ENCODE measurements around the gene TP63. TPM values are rescaled to one million over a fixed set of nuclear protein-coding genes. Genes with fewer than 3 reads are reported as not detected.

The TP63 gene
- total and polyA plus RNA-seq, 7 experiments from 2014 or later = 0.11 to 0.97 (median 0.20) TPM; not detected in 4

GRCh38 chr3:189735913-189736312 is 104.7 kb downstream of the TP63 start:
- DNase-seq (no peak), ATAC-seq (no peak)
- ChIA-PET CTCF (no interaction called here), POLR2A (no interaction called here)
- H3K27me3 Mint-ChIP-seq = peaks cover 0 to 5% (median 0%) of the 10 kb centered on the region in 5 donors
- Histone ChIP-seq H3K4me1 (ENCODE audit: control insufficient read depth in 2 of 2, insufficient read depth in 2 of 2, low read length in 2 of 2) (no peaks in the 10 kb centered on the region), H3K9me3 (ENCODE audit: control insufficient read depth in 2 of 3, low read length in 3 of 3) (no peaks in the 10 kb centered on the region), H3K36me3 (ENCODE audit: control insufficient read depth in 2 of 3, insufficient read depth in 3 of 3, low read length in 3 of 3) (no peaks in the 10 kb centered on the region), H3K4me3 (ENCODE audit: low read length) (no peak overlapping the region), H3K27me3 (ENCODE audit: control insufficient read depth in 2 of 2, insufficient read depth in 2 of 2, low read length in 2 of 2) (no peaks in the 10 kb centered on the region), H3K27ac (ENCODE audit: low read depth, low read length) (no peak overlapping the region)
- H3K4me3 Mint-ChIP-seq = no peak overlapping the region
- H3K4me1 Mint-ChIP-seq = peaks cover 0 to 1% (median 0%) of the 10 kb centered on the region in 7 donors
- intact Hi-C loops (cut with micrococcal nuclease) = no loop called here
- H3K27ac Mint-ChIP-seq = no peak overlapping the region
- peaks cover 0 to 7% (median 0%) of the 10 kb centered on the region in 5 donors for H3K36me3 Mint-ChIP-seq
- peaks cover 0 to 15% (median 0%) of the 10 kb centered on the region in 11 donors for H3K9me3 Mint-ChIP-seq

GRCh38 chr3:189737071-189737470 is 105.9 kb downstream of the TP63 start:
- Mint-ChIP-seq H3K4me1 (peaks cover 0 to 1% (median 0%) of the 10 kb centered on the region in 7 donors), H3K36me3 (peaks cover 0 to 7% (median 0%) of the 10 kb centered on the region in 5 donors), H3K27me3 (peaks cover 0 to 5% (median 0%) of the 10 kb centered on the region in 5 donors), H3K27ac (no peak overlapping the region), H3K9me3 (peaks cover 0 to 15% (median 0%) of the 10 kb centered on the region in 11 donors), H3K4me3 (no peak overlapping the region)
- no peak for DNase-seq
- H3K27me3 ChIP-seq (ENCODE audit: control insufficient read depth in 2 of 2, insufficient read depth in 2 of 2, low read length in 2 of 2) = no peaks in the 10 kb centered on the region
- intact Hi-C loops (cut with micrococcal nuclease) = no loop called here
- H3K4me1 ChIP-seq (ENCODE audit: control insufficient read depth in 2 of 2, insufficient read depth in 2 of 2, low read length in 2 of 2) = no peaks in the 10 kb centered on the region
- ChIA-PET POLR2A (no interaction called here), CTCF (no interaction called here)
- H3K9me3 ChIP-seq (ENCODE audit: control insufficient read depth in 2 of 3, low read length in 3 of 3) = no peaks in the 10 kb centered on the region
- H3K4me3 ChIP-seq (ENCODE audit: low read length) = no peak overlapping the region
- H3K27ac ChIP-seq (ENCODE audit: low read depth, low read length) = no peak overlapping the region
- no peak for ATAC-seq
- H3K36me3 ChIP-seq (ENCODE audit: control insufficient read depth in 2 of 3, insufficient read depth in 3 of 3, low read length in 3 of 3) = no peaks in the 10 kb centered on the region

DNA sequence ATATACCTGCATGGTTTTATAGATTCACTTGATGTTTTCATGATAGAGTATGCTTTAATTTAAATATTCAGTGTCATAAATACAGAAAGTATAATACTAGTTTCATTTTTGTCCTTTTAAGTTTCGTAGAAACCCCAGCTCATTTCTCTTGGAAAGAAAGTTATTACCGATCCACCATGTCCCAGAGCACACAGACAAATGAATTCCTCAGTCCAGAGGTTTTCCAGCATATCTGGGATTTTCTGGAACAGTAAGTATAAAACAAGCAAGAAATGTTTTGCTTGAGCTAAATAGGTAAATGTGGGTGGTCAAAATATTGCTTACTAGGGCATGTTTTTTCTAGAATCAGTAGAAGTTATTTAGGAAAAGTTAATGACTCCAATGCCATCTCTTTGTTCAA is 106.4 kb downstream of the TP63 start:
- Histone ChIP-seq H3K36me3 (ENCODE audit: control insufficient read depth in 2 of 3, insufficient read depth in 3 of 3, low read length in 3 of 3) (no peaks in the 10 kb centered on the region), H3K9me3 (ENCODE audit: control insufficient read depth in 2 of 3, low read length in 3 of 3) (no peaks in the 10 kb centered on the region), H3K4me1 (ENCODE audit: control insufficient read depth in 2 of 2, insufficient read depth in 2 of 2, low read length in 2 of 2) (no peaks in the 10 kb centered on the region), H3K27ac (ENCODE audit: low read depth, low read length) (no peak overlapping the region), H3K27me3 (ENCODE audit: control insufficient read depth in 2 of 2, insufficient read depth in 2 of 2, low read length in 2 of 2) (no peaks in the 10 kb centered on the region), H3K4me3 (ENCODE audit: low read length) (no peak overlapping the region)
- intact Hi-C loops (cut with micrococcal nuclease) = no loop called here
- Mint-ChIP-seq H3K4me1 (peaks cover 0 to 1% (median 0%) of the 10 kb centered on the region in 7 donors), H3K4me3 (no peak overlapping the region), H3K27ac (no peak overlapping the region), H3K9me3 (peaks cover 0 to 15% (median 0%) of the 10 kb centered on the region in 11 donors), H3K27me3 (peaks cover 0 to 5% (median 0%) of the 10 kb centered on the region in 5 donors), H3K36me3 (peaks cover 0 to 7% (median 4%) of the 10 kb centered on the region in 5 donors)
- DNase-seq (no peak), ATAC-seq (no peak)
- POLR2A ChIA-PET = no interaction called here
- CTCF ChIA-PET = no interaction called here

- H3K9me3 ChIP-seq (ENCODE audit: control insufficient read depth in 2 of 3, low read length in 3 of 3) = peaks cover 0 to 2% (median 0%) of the 10 kb centered on the region in 3 experiments
- Mint-ChIP-seq H3K4me3 (no peak overlapping the region), H3K4me1 (no peaks in the 10 kb centered on the region), H3K27ac (no peak overlapping the region), H3K27me3 (peaks cover 0 to 5% (median 0%) of the 10 kb centered on the region in 5 donors), H3K36me3 (peaks cover 0 to 5% (median 5%) of the 10 kb centered on the region in 5 donors), H3K9me3 (peaks cover 0 to 15% (median 0%) of the 10 kb centered on the region in 11 donors)
- no peak overlapping the region for H3K4me3 ChIP-seq (ENCODE audit: low read length)
- no peak overlapping the region for H3K27ac ChIP-seq (ENCODE audit: low read depth, low read length)
- ATAC-seq (no peak), DNase-seq (no peak)
- intact Hi-C loops (cut with micrococcal nuclease) = no loop called here
- H3K4me1 ChIP-seq (ENCODE audit: control insufficient read depth in 2 of 2, insufficient read depth in 2 of 2, low read length in 2 of 2) = no peaks in the 10 kb centered on the region
- no peaks in the 10 kb centered on the region for H3K27me3 ChIP-seq (ENCODE audit: control insufficient read depth in 2 of 2, insufficient read depth in 2 of 2, low read length in 2 of 2)
- POLR2A ChIA-PET = no interaction called here
- H3K36me3 ChIP-seq (ENCODE audit: control insufficient read depth in 2 of 3, insufficient read depth in 3 of 3, low read length in 3 of 3) = no peaks in the 10 kb centered on the region
- CTCF ChIA-PET = interaction anchor here (0.7 kb wide), 1 partner anchor 458 kb away, joined by 4 read pairs; no protein-coding TSS in a partner anchor
Measured at GRCh38 chr3:189739378-189739777, 108.2 kb downstream of the TP63 start.

DNA sequence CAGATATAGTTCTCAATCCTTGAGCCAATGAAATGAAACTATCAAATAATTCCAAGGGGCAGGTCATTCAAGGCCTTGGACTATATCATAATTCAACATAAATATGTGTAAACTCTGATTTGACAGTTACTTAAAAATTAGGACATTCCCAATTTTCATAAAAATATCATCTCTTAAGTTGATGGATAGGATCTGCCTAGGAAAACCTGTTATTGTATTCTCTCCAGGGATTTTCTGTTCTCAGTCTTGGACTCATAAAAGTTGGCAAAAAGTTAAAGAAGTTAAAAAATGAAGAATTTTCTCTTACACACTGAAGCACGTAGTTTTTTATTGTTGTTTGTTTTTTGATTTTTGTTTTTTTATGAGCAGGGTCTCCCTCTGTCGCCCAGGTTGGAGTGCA is 109.0 kb downstream of the TP63 start:
- Mint-ChIP-seq H3K27me3 (peaks cover 0 to 5% (median 0%) of the 10 kb centered on the region in 5 donors), H3K36me3 (peaks cover 0 to 6% (median 5%) of the 10 kb centered on the region in 5 donors), H3K4me3 (no peak overlapping the region), H3K27ac (no peak overlapping the region), H3K4me1 (no peaks in the 10 kb centered on the region), H3K9me3 (peaks cover 0 to 18% (median 6%) of the 10 kb centered on the region in 11 donors)
- Histone ChIP-seq H3K4me1 (ENCODE audit: control insufficient read depth in 2 of 2, insufficient read depth in 2 of 2, low read length in 2 of 2) (no peaks in the 10 kb centered on the region), H3K4me3 (ENCODE audit: low read length) (no peak overlapping the region), H3K9me3 (ENCODE audit: control insufficient read depth in 2 of 3, low read length in 3 of 3) (peaks cover 0 to 6% (median 0%) of the 10 kb centered on the region in 3 experiments), H3K36me3 (ENCODE audit: control insufficient read depth in 2 of 3, insufficient read depth in 3 of 3, low read length in 3 of 3) (no peaks in the 10 kb centered on the region), H3K27me3 (ENCODE audit: control insufficient read depth in 2 of 2, insufficient read depth in 2 of 2, low read length in 2 of 2) (no peaks in the 10 kb centered on the region), H3K27ac (ENCODE audit: low read depth, low read length) (no peak overlapping the region)
- ChIA-PET CTCF (interaction anchor here (0.7 kb wide), 1 partner anchor 459 kb away, joined by 4 read pairs; no protein-coding TSS in a partner anchor), POLR2A (no interaction called here)
- ATAC-seq (no peak), DNase-seq (no peak)
- intact Hi-C loops (cut with micrococcal nuclease) = no loop called here

- intact Hi-C loops (cut with micrococcal nuclease) = no loop called here
- Mint-ChIP-seq H3K27ac (no peak overlapping the region), H3K9me3 (peaks cover 0 to 37% (median 14%) of the 10 kb centered on the region in 11 donors), H3K27me3 (no peaks in the 10 kb centered on the region), H3K4me3 (no peak overlapping the region), H3K4me1 (no peaks in the 10 kb centered on the region), H3K36me3 (peaks cover 0 to 12% (median 5%) of the 10 kb centered on the region in 5 donors)
- ChIA-PET POLR2A (no interaction called here), CTCF (no interaction called here)
- DNase-seq (no peak), ATAC-seq (no peak)
- no peaks in the 10 kb centered on the region for H3K36me3 ChIP-seq (ENCODE audit: control insufficient read depth in 2 of 3, insufficient read depth in 3 of 3, low read length in 3 of 3)
- no peak overlapping the region for H3K27ac ChIP-seq (ENCODE audit: low read depth, low read length)
- H3K4me1 ChIP-seq (ENCODE audit: control insufficient read depth in 2 of 2, insufficient read depth in 2 of 2, low read length in 2 of 2) = no peaks in the 10 kb centered on the region
- H3K4me3 ChIP-seq (ENCODE audit: low read length) = no peak overlapping the region
- H3K27me3 ChIP-seq (ENCODE audit: control insufficient read depth in 2 of 2, insufficient read depth in 2 of 2, low read length in 2 of 2) = no peaks in the 10 kb centered on the region
- H3K9me3 ChIP-seq (ENCODE audit: control insufficient read depth in 2 of 3, low read length in 3 of 3) = peaks cover 0 to 6% (median 0%) of the 10 kb centered on the region in 3 experiments
Measured at GRCh38 chr3:189744235-189744634, 113.0 kb downstream of the TP63 start.

- POLR2A ChIA-PET = no interaction called here
- DNase-seq = no peak
- no peak overlapping the region for H3K27ac ChIP-seq (ENCODE audit: low read depth, low read length)
- H3K4me1 Mint-ChIP-seq = no peaks in the 10 kb centered on the region
- no peak overlapping the region for H3K27ac Mint-ChIP-seq
- H3K36me3 Mint-ChIP-seq = peaks cover 0 to 12% (median 5%) of the 10 kb centered on the region in 5 donors
- no peaks in the 10 kb centered on the region for H3K4me1 ChIP-seq (ENCODE audit: control insufficient read depth in 2 of 2, insufficient read depth in 2 of 2, low read length in 2 of 2)
- H3K27me3 ChIP-seq (ENCODE audit: control insufficient read depth in 2 of 2, insufficient read depth in 2 of 2, low read length in 2 of 2) = no peaks in the 10 kb centered on the region
- no peak overlapping the region for H3K4me3 Mint-ChIP-seq
- H3K36me3 ChIP-seq (ENCODE audit: control insufficient read depth in 2 of 3, insufficient read depth in 3 of 3, low read length in 3 of 3) = no peaks in the 10 kb centered on the region
- no peak overlapping the region for H3K4me3 ChIP-seq (ENCODE audit: low read length)
- intact Hi-C loops (cut with micrococcal nuclease) = no loop called here
- no peak for ATAC-seq
- H3K9me3 ChIP-seq (ENCODE audit: control insufficient read depth in 2 of 3, low read length in 3 of 3) = peaks cover 0 to 6% (median 0%) of the 10 kb centered on the region in 3 experiments
- CTCF ChIA-PET = no interaction called here
- peaks cover 0 to 37% (median 14%) of the 10 kb centered on the region in 11 donors for H3K9me3 Mint-ChIP-seq
- no peaks in the 10 kb centered on the region for H3K27me3 Mint-ChIP-seq
Measured at GRCh38 chr3:189745622-189746021, 114.4 kb downstream of the TP63 start.
